Inflammatory macrophage treated with lipopolysaccharide for 1 hour (primary cell): ENCODE data around the gene ABHD6.
A peak's percentile ranks its signal among the peaks of the same experiment; 100 is the strongest.
"Not testable (repeated sequence)": the region's sequence is repeated elsewhere in the genome, so short reads cannot be mapped to it uniquely, and the experiment has no call there.

Experiments used
- DNase-seq, 2 donors: peaks; one replicate each; pipeline ENCODE4 v3.0.0-alpha.2; 2020 to 2022

The ABHD6 gene

GRCh38 chr3:58210761-58211460 lies 26.7 kb upstream of the ABHD6 start, which contains the start of gene DNASE1L3:
TSS of gene DNASE1L3 (minus strand) at chr3:58210972. CDS start at chr3:58210906, 66 bp downstream.
- DNase-seq: no peak

- peak; percentile 64 to 71 for DNase-seq
Observed at GRCh38 chr3:58214484-58215316, 22.9 kb upstream of the ABHD6 start.

- no peak for DNase-seq
Observed at GRCh38 chr3:58215317-58216025, 22.1 kb upstream of the ABHD6 start.

- no peak for DNase-seq
Observed at GRCh38 chr3:58216496-58217195, 20.9 kb upstream of the ABHD6 start.

- peak; percentile 90 to 97 for DNase-seq
Observed at GRCh38 chr3:58217209-58217811, 20.3 kb upstream of the ABHD6 start.

- no peak for DNase-seq
Observed at GRCh38 chr3:58218904-58219303, 18.7 kb upstream of the ABHD6 start.

- no peak for DNase-seq
Observed at GRCh38 chr3:58222161-58222724, 15.3 kb upstream of the ABHD6 start.

GRCh38 chr3:58223855-58224254 lies 13.7 kb upstream of the ABHD6 start:
- DNase-seq: no peak

- DNase-seq: not testable (repeated sequence)
Observed at GRCh38 chr3:58227933-58228332, 9.7 kb upstream of the ABHD6 start.

GRCh38 chr3:58230876-58231552 lies 6.6 kb upstream of the ABHD6 start:
- no peak for DNase-seq

- DNase-seq: no peak
Observed at GRCh38 chr3:58231666-58232065, 5.9 kb upstream of the ABHD6 start.

- peak in 1 of 2 donors; percentile 21 for DNase-seq
Observed at GRCh38 chr3:58234516-58234931, 3.1 kb upstream of the ABHD6 start.

- no peak for DNase-seq
Observed at GRCh38 chr3:58235970-58236369, 1.6 kb upstream of the ABHD6 start.

GRCh38 chr3:58236527-58237237 lies 910 bp upstream of the ABHD6 start:
- no peak for DNase-seq

- DNase-seq: peak; percentile 38 to 45
Observed at GRCh38 chr3:58237941-58238681, 519 bp downstream of the ABHD6 start.

- no peak for DNase-seq
Observed at GRCh38 chr3:58238830-58239229, 1.2 kb downstream of the ABHD6 start.

GRCh38 chr3:58241306-58242044 lies 3.9 kb downstream of the ABHD6 start:
- DNase-seq: no peak

- DNase-seq: no peak
Observed at GRCh38 chr3:58242340-58242739, 4.7 kb downstream of the ABHD6 start.

- DNase-seq: not testable (repeated sequence)
Observed at GRCh38 chr3:58242860-58243259, 5.3 kb downstream of the ABHD6 start.
